ENCODE results near the gene LY6G6F. TPM values are rescaled to one million over a fixed set of nuclear protein-coding genes. Genes with fewer than 3 reads are reported as not detected.

LY6G6F gene
- total and polyA plus RNA-seq, 3 experiments from 2014 or later: not detected

GRCh38 chr6:31689249-31690110, 17.2 kb upstream of the LY6G6F start:
- POLR2A ChIA-PET: no interaction called here
- H3K4me3 ChIP-seq (ENCODE audit: low read length): no peak overlapping the region
- peaks cover 0 to 87% (median 12%) of the 10 kb centered on the region in 3 donors for H3K36me3 Mint-ChIP-seq
- H3K4me1 ChIP-seq (ENCODE audit: insufficient read depth, low read length): peaks cover 9% of the 10 kb centered on the region
- no peak for DNase-seq
- H3K27ac Mint-ChIP-seq: peak overlapping the region in 5 of 8 donors; percentile 27 to 58 (median 50)
- peak overlapping the region; percentile 68 for H3K27ac ChIP-seq (ENCODE audit: low read depth, low read length)
- peaks cover 64% of the 10 kb centered on the region for H3K36me3 ChIP-seq (ENCODE audit: insufficient read depth, low read length)
- H3K9me3 Mint-ChIP-seq: no peaks in the 10 kb centered on the region
- CTCF ChIA-PET: interaction anchor here (1.4 kb wide), 1 partner anchor 149 kb away, joined by 4 read pairs; no protein-coding TSS in a partner anchor
- no peak overlapping the region for H3K4me3 Mint-ChIP-seq
- H3K27me3 ChIP-seq (ENCODE audit: insufficient read depth, low read length, poor library complexity, severe bottlenecking): no peaks in the 10 kb centered on the region
- no peaks in the 10 kb centered on the region for H3K27me3 Mint-ChIP-seq
- H3K4me1 Mint-ChIP-seq: no peaks in the 10 kb centered on the region
- H3K9me3 ChIP-seq (ENCODE audit: low read length): no peaks in the 10 kb centered on the region

DNA sequence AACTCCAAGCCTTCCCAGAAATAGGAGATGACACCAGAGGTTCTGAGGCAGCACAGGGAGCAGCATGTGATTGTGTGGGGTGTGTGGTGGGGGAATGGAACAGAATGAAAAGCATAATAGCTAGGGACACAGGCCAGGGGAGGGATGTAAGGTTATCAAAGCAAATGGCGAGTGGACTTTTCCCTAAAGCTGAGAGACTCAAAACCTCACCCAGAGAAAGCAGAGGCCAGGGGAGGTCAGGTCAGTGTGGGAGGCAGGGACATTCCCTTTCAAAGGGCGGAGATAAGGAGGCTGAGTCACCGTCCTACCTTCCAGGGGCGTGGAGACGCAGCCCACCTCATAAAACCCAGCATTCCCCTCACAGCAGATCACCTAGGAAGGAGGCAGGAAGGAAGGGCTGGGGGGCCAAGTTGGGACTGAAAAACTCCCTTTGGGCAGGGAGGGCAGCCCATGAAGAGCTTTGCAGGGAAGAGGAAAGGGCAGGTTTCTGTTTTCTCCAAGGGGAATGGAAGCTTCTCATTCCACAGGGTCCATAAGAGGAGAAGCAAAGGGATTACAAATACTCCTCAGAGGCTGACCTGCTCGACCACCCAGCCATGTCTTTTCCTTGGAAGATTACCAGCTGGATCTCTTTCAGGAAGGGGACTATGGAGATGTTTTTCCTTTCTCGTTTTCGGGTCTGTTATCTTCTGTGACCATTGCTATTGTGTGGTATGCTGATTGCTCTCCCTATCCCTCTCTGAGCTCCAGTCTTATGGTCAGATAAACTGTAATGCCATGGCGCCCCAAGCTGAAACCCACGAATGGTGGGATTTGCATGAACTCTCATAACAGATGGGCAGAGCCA, 16.2 kb upstream of the LY6G6F start:
- Histone ChIP-seq H3K4me3 (ENCODE audit: low read length) (no peak overlapping the region), H3K36me3 (ENCODE audit: insufficient read depth, low read length) (peaks cover 72% of the 10 kb centered on the region), H3K27me3 (ENCODE audit: insufficient read depth, low read length, poor library complexity, severe bottlenecking) (no peaks in the 10 kb centered on the region), H3K27ac (ENCODE audit: low read depth, low read length) (peak overlapping the region; percentile 68), H3K9me3 (ENCODE audit: low read length) (no peaks in the 10 kb centered on the region), H3K4me1 (ENCODE audit: insufficient read depth, low read length) (peaks cover 9% of the 10 kb centered on the region)
- no peak for DNase-seq
- peak overlapping the region in 7 of 8 donors; percentile 14 to 80 (median 54) for H3K27ac Mint-ChIP-seq
- POLR2A ChIA-PET: no interaction called here
- no peaks in the 10 kb centered on the region for H3K27me3 Mint-ChIP-seq
- peaks cover 0 to 93% (median 12%) of the 10 kb centered on the region in 3 donors for H3K36me3 Mint-ChIP-seq
- no peak overlapping the region for H3K4me3 Mint-ChIP-seq
- CTCF ChIA-PET: interaction anchor here (1.4 kb wide), 2 partner anchors 38 to 148 kb away, joined by 3 to 4 read pairs; partner anchors contain the start of gene DDAH2
- no peaks in the 10 kb centered on the region for H3K4me1 Mint-ChIP-seq
- no peaks in the 10 kb centered on the region for H3K9me3 Mint-ChIP-seq

GRCh38 chr6:31691078-31691463, 15.6 kb upstream of the LY6G6F start:
- H3K4me3 ChIP-seq (ENCODE audit: low read length): no peak overlapping the region
- no peak for DNase-seq
- peaks cover 9% of the 10 kb centered on the region for H3K4me1 ChIP-seq (ENCODE audit: insufficient read depth, low read length)
- H3K27me3 ChIP-seq (ENCODE audit: insufficient read depth, low read length, poor library complexity, severe bottlenecking): no peaks in the 10 kb centered on the region
- ChIA-PET CTCF (interaction anchor here (1.4 kb wide), 1 partner anchor 38 kb away, joined by 3 read pairs; the partner anchor contains the start of gene DDAH2), POLR2A (no interaction called here)
- peak overlapping the region; percentile 68 for H3K27ac ChIP-seq (ENCODE audit: low read depth, low read length)
- no peak overlapping the region for H3K4me3 Mint-ChIP-seq
- H3K36me3 ChIP-seq (ENCODE audit: insufficient read depth, low read length): peaks cover 69% of the 10 kb centered on the region
- H3K27me3 Mint-ChIP-seq: no peaks in the 10 kb centered on the region
- peak overlapping the region in 4 of 8 donors; percentile 35 to 79 (median 58) for H3K27ac Mint-ChIP-seq
- H3K36me3 Mint-ChIP-seq: peaks cover 0 to 91% (median 12%) of the 10 kb centered on the region in 3 donors
- H3K9me3 Mint-ChIP-seq: no peaks in the 10 kb centered on the region
- no peaks in the 10 kb centered on the region for H3K4me1 Mint-ChIP-seq
- no peaks in the 10 kb centered on the region for H3K9me3 ChIP-seq (ENCODE audit: low read length)

- no peaks in the 10 kb centered on the region for H3K27me3 ChIP-seq (ENCODE audit: insufficient read depth, low read length, poor library complexity, severe bottlenecking)
- no peaks in the 10 kb centered on the region for H3K9me3 ChIP-seq (ENCODE audit: low read length)
- H3K27ac ChIP-seq (ENCODE audit: low read depth, low read length): peak overlapping the region; percentile 68
- Mint-ChIP-seq H3K4me1 (no peaks in the 10 kb centered on the region), H3K27ac (peak overlapping the region in 2 of 8 donors; percentile 22 to 35), H3K4me3 (no peak overlapping the region), H3K36me3 (peaks cover 0 to 91% (median 7%) of the 10 kb centered on the region in 3 donors), H3K9me3 (no peaks in the 10 kb centered on the region), H3K27me3 (no peaks in the 10 kb centered on the region)
- CTCF ChIA-PET: no interaction called here
- H3K4me3 ChIP-seq (ENCODE audit: low read length): no peak overlapping the region
- H3K36me3 ChIP-seq (ENCODE audit: insufficient read depth, low read length): peaks cover 70% of the 10 kb centered on the region
- no peak for DNase-seq
- peaks cover 9% of the 10 kb centered on the region for H3K4me1 ChIP-seq (ENCODE audit: insufficient read depth, low read length)
- POLR2A ChIA-PET: no interaction called here
Measured at GRCh38 chr6:31691564-31692108, 15.0 kb upstream of the LY6G6F start.

GRCh38 chr6:31692353-31692752, 14.3 kb upstream of the LY6G6F start:
- DNase-seq: no peak
- no peaks in the 10 kb centered on the region for H3K27me3 ChIP-seq (ENCODE audit: insufficient read depth, low read length, poor library complexity, severe bottlenecking)
- H3K27me3 Mint-ChIP-seq: peaks cover 0 to 2% of the 10 kb centered on the region in 2 donors
- H3K4me1 Mint-ChIP-seq: peaks cover 2 to 4% (median 3%) of the 10 kb centered on the region in 3 donors
- H3K36me3 Mint-ChIP-seq: peaks cover 0 to 92% (median 7%) of the 10 kb centered on the region in 3 donors
- H3K27ac ChIP-seq (ENCODE audit: low read depth, low read length): no peak overlapping the region
- peaks cover 9% of the 10 kb centered on the region for H3K4me1 ChIP-seq (ENCODE audit: insufficient read depth, low read length)
- H3K9me3 Mint-ChIP-seq: no peaks in the 10 kb centered on the region
- ChIA-PET POLR2A (no interaction called here), CTCF (interaction anchor here (1.7 kb wide), 1 partner anchor 47 kb away, joined by 5 read pairs; the partner anchor contains the start of gene MSH5)
- H3K27ac Mint-ChIP-seq: peak overlapping the region in 2 of 8 donors; percentile 7 to 80
- no peak overlapping the region for H3K4me3 ChIP-seq (ENCODE audit: low read length)
- no peak overlapping the region for H3K4me3 Mint-ChIP-seq
- peaks cover 70% of the 10 kb centered on the region for H3K36me3 ChIP-seq (ENCODE audit: insufficient read depth, low read length)
- H3K9me3 ChIP-seq (ENCODE audit: low read length): no peaks in the 10 kb centered on the region

- ChIA-PET CTCF (interaction anchor here (1.7 kb wide), 1 partner anchor 47 kb away, joined by 5 read pairs; the partner anchor contains the start of gene MSH5), POLR2A (no interaction called here)
- Histone ChIP-seq H3K36me3 (ENCODE audit: insufficient read depth, low read length) (peaks cover 70% of the 10 kb centered on the region), H3K4me3 (ENCODE audit: low read length) (no peak overlapping the region), H3K9me3 (ENCODE audit: low read length) (no peaks in the 10 kb centered on the region), H3K27ac (ENCODE audit: low read depth, low read length) (no peak overlapping the region), H3K27me3 (ENCODE audit: insufficient read depth, low read length, poor library complexity, severe bottlenecking) (no peaks in the 10 kb centered on the region), H3K4me1 (ENCODE audit: insufficient read depth, low read length) (peaks cover 9% of the 10 kb centered on the region)
- peaks cover 7 to 9% (median 8%) of the 10 kb centered on the region in 3 donors for H3K4me1 Mint-ChIP-seq
- H3K27me3 Mint-ChIP-seq: peaks cover 0 to 2% of the 10 kb centered on the region in 2 donors
- DNase-seq: no peak
- no peak overlapping the region for H3K4me3 Mint-ChIP-seq
- H3K27ac Mint-ChIP-seq: peak overlapping the region in 1 of 8 donors; percentile 73
- peaks cover 0 to 92% (median 4%) of the 10 kb centered on the region in 3 donors for H3K36me3 Mint-ChIP-seq
- H3K9me3 Mint-ChIP-seq: no peaks in the 10 kb centered on the region
Measured at GRCh38 chr6:31692886-31693285, 13.8 kb upstream of the LY6G6F start.

GRCh38 chr6:31693535-31693934, 13.1 kb upstream of the LY6G6F start:
- peaks cover 11 to 13% (median 11%) of the 10 kb centered on the region in 3 donors for H3K4me1 Mint-ChIP-seq
- H3K4me3 Mint-ChIP-seq: no peak overlapping the region
- H3K27ac Mint-ChIP-seq: peak overlapping the region in 3 of 8 donors; percentile 8 to 63 (median 50)
- H3K27me3 Mint-ChIP-seq: peaks cover 0 to 2% of the 10 kb centered on the region in 2 donors
- ChIA-PET CTCF (interaction anchor here (1.7 kb wide), 1 partner anchor 46 kb away, joined by 5 read pairs; the partner anchor contains the start of gene MSH5), POLR2A (no interaction called here)
- Histone ChIP-seq H3K4me3 (ENCODE audit: low read length) (no peak overlapping the region), H3K27ac (ENCODE audit: low read depth, low read length) (no peak overlapping the region), H3K27me3 (ENCODE audit: insufficient read depth, low read length, poor library complexity, severe bottlenecking) (no peaks in the 10 kb centered on the region), H3K4me1 (ENCODE audit: insufficient read depth, low read length) (peaks cover 9% of the 10 kb centered on the region), H3K9me3 (ENCODE audit: low read length) (no peaks in the 10 kb centered on the region), H3K36me3 (ENCODE audit: insufficient read depth, low read length) (peaks cover 65% of the 10 kb centered on the region)
- H3K9me3 Mint-ChIP-seq: no peaks in the 10 kb centered on the region
- no peak for DNase-seq
- H3K36me3 Mint-ChIP-seq: peaks cover 0 to 88% (median 7%) of the 10 kb centered on the region in 3 donors
